ENCODE results near the gene MATN1. TPM values are rescaled to one million over a fixed set of nuclear protein-coding genes. Genes with fewer than 3 reads are reported as not detected.
A peak's percentile ranks its signal among the peaks of the same experiment; 100 is the strongest.

The MATN1 gene
- total RNA-seq, 1 experiment from 2014 or later, result 0.12 TPM

- no peak overlapping the region for H3K4me3 ChIP-seq (replicated peaks in 1 of 2; ENCODE audit: low read depth in 1 of 2, low read length in 2 of 2)
- H3K4me2 ChIP-seq (ENCODE audit: low read length), result peak overlapping the region; percentile 47
- TF ChIP-seq CTCF (IDR thresholded peaks at IDR 0.05 in 2 of 3, conservative IDR thresholded peaks at IDR 0.05 in 1 of 3; ENCODE audit: borderline replicate concordance in 1 of 3, insufficient read depth in 1 of 3, low read depth in 2 of 3, low read length in 2 of 3) (no peak), EGR1 (IDR thresholded peaks at IDR 0.05; ENCODE audit: low read depth) (no peak), ZNF274 (IDR thresholded peaks at IDR 0.05; ENCODE audit: low read depth, low read length) (no peak), SIN3A (IDR thresholded peaks at IDR 0.05; ENCODE audit: low read depth) (no peak), JUND (IDR thresholded peaks at IDR 0.05) (no peak), EZH2phosphoT487 (IDR thresholded peaks at IDR 0.05; ENCODE audit: borderline replicate concordance) (no peak), EZH2 (IDR thresholded peaks at IDR 0.05) (no peak), CEBPB (IDR thresholded peaks at IDR 0.05; ENCODE audit: low read depth) (no peak), SRF (IDR thresholded peaks at IDR 0.05; ENCODE audit: low read depth) (no peak), FOSL1 (IDR thresholded peaks at IDR 0.05; ENCODE audit: low read depth) (no peak), SP1 (IDR thresholded peaks at IDR 0.05; ENCODE audit: low read depth) (no peak), ZFX (IDR thresholded peaks at IDR 0.05) (no peak), POLR2A (IDR thresholded peaks at IDR 0.05; ENCODE audit: borderline replicate concordance, extremely low read depth, insufficient read depth, insufficient read length) (no peak)
- peak overlapping the region; percentile 68 for H2AFZ ChIP-seq (ENCODE audit: low read depth, low read length, poor library complexity, severe bottlenecking)
- CTCF ChIA-PET, result interaction anchor here (1.4 kb wide), 1 partner anchor 321 kb away, joined by 8 read pairs; no protein-coding TSS in a partner anchor
- RAD21 ChIA-PET (ENCODE audit: low non-redundant PET in 1 of 2, low total read pairs in 2 of 2, uncharacterized antibody in 2 of 2, unreplicated experiment in 2 of 2), result no interaction called here
- no peaks in the 10 kb centered on the region for H3K9me3 ChIP-seq (ENCODE audit: control insufficient read depth in 1 of 2, insufficient read depth in 1 of 2, low read depth in 1 of 2, low read length in 2 of 2)
- DNase-seq (ENCODE audit: low read depth, low spot score), result no peak
- no peaks in the 10 kb centered on the region for H3K9me2 ChIP-seq (ENCODE audit: insufficient read depth)
- H3K4me1 ChIP-seq (ENCODE audit: control insufficient read depth in 1 of 2, insufficient read depth in 2 of 2, low read length in 2 of 2), result peaks cover 3 to 21% of the 10 kb centered on the region in 2 experiments; a peak in 3 of 4 replicates
- no peak overlapping the region for H3K9ac ChIP-seq (ENCODE audit: low read length)
- no peaks in the 10 kb centered on the region for H3K27me3 ChIP-seq (ENCODE audit: insufficient read depth, low read length)
- intact Hi-C loops (cut with micrococcal nuclease), result loop anchor here (10.0 kb wide), 2 partner anchors 266 to 906 kb away; no protein-coding TSS in a partner anchor
- no peaks in the 10 kb centered on the region for H4K20me1 ChIP-seq (ENCODE audit: insufficient read depth)
- POLR2A ChIA-PET, result interaction anchor here (0.7 kb wide), 1 partner anchor 16 kb away, joined by 3 read pairs; no protein-coding TSS in a partner anchor
- no TSS peak for BruUV-seq (replicated peaks)
- H3K79me2 ChIP-seq (ENCODE audit: insufficient read depth, low read length), result no peaks in the 10 kb centered on the region
- H3K27ac ChIP-seq (ENCODE audit: low read depth, low read length), result no peak overlapping the region
- ATAC-seq, result peak; percentile 47
- no peaks in the 10 kb centered on the region for H3K36me3 ChIP-seq (ENCODE audit: control insufficient read depth in 1 of 2, insufficient read depth in 2 of 2, low read length in 2 of 2)
Observed at GRCh38 chr1:30701258-30701633, 22.1 kb downstream of the MATN1 start.
